Measurements from ENCODE around the gene RARRES1.

The RARRES1 gene

GRCh38 chr3:158713094-158713499, 19.2 kb downstream of the RARRES1 start:
- TF ChIP-seq CTCF (IDR thresholded peaks at IDR 0.05; ENCODE audit: low read depth, low read length): no peak
- no peak overlapping the region for H3K4me3 ChIP-seq (ENCODE audit: low read depth, low read length)

GRCh38 chr3:158712443-158712842, 19.8 kb downstream of the RARRES1 start:
- no peak overlapping the region for H3K4me3 ChIP-seq (ENCODE audit: low read depth, low read length)
- no peak for TF ChIP-seq CTCF (IDR thresholded peaks at IDR 0.05; ENCODE audit: low read depth, low read length)

- no peak for TF ChIP-seq CTCF (IDR thresholded peaks at IDR 0.05; ENCODE audit: low read depth, low read length)
- no peak overlapping the region for H3K4me3 ChIP-seq (ENCODE audit: low read depth, low read length)
Observed at GRCh38 chr3:158711886-158712285, 20.4 kb downstream of the RARRES1 start.

GRCh38 chr3:158710601-158711000, 21.7 kb downstream of the RARRES1 start:
- no peak for TF ChIP-seq CTCF (IDR thresholded peaks at IDR 0.05; ENCODE audit: low read depth, low read length)
- no peak overlapping the region for H3K4me3 ChIP-seq (ENCODE audit: low read depth, low read length)

GRCh38 chr3:158709666-158710083, 22.6 kb downstream of the RARRES1 start:
- H3K4me3 ChIP-seq (ENCODE audit: low read depth, low read length): no peak overlapping the region
- no peak for TF ChIP-seq CTCF (IDR thresholded peaks at IDR 0.05; ENCODE audit: low read depth, low read length)

GRCh38 chr3:158703566-158703965, 28.7 kb downstream of the RARRES1 start:
- no peak for TF ChIP-seq CTCF (IDR thresholded peaks at IDR 0.05; ENCODE audit: low read depth, low read length)
- H3K4me3 ChIP-seq (ENCODE audit: low read depth, low read length): no peak overlapping the region

- H3K4me3 ChIP-seq (ENCODE audit: low read depth, low read length): no peak overlapping the region
- no peak for TF ChIP-seq CTCF (IDR thresholded peaks at IDR 0.05; ENCODE audit: low read depth, low read length)
Observed at GRCh38 chr3:158702815-158703481, 29.3 kb downstream of the RARRES1 start.
